MM.1S (cell line): ENCODE data around the gene C1orf146.

Experiments
- EZH2 ChIP-seq: fragments of 300-600 bp; sonication (generic); optimal IDR thresholded peaks from 2 replicates; pipeline ENCODE3; 2017; ENCODE audit warnings: low read depth, mild to moderate bottlenecking, antibody characterized with exemption, low read length, mixed read lengths
- TF ChIP-seq, protein P1 (sequence below): fragments of 300-600 bp; sonication (generic); IDR thresholded peaks from 2 replicates; pipeline ENCODE4 v1.5.1; 2016; ENCODE audit warnings: antibody characterized with exemption, low read length, mixed read lengths

GRCh38 chr1:92211166-92211565, 6.5 kb upstream of the C1orf146 start:
- TF ChIP-seq, protein P1, sequence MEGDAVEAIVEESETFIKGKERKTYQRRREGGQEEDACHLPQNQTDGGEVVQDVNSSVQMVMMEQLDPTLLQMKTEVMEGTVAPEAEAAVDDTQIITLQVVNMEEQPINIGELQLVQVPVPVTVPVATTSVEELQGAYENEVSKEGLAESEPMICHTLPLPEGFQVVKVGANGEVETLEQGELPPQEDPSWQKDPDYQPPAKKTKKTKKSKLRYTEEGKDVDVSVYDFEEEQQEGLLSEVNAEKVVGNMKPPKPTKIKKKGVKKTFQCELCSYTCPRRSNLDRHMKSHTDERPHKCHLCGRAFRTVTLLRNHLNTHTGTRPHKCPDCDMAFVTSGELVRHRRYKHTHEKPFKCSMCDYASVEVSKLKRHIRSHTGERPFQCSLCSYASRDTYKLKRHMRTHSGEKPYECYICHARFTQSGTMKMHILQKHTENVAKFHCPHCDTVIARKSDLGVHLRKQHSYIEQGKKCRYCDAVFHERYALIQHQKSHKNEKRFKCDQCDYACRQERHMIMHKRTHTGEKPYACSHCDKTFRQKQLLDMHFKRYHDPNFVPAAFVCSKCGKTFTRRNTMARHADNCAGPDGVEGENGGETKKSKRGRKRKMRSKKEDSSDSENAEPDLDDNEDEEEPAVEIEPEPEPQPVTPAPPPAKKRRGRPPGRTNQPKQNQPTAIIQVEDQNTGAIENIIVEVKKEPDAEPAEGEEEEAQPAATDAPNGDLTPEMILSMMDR, result no peak
- no peak for TF ChIP-seq EZH2
